A673 (cell line): ENCODE measurements around the gene HNRNPDL. TPM values are rescaled to one million over a fixed set of nuclear protein-coding genes. Genes with fewer than 3 reads are reported as not detected.

Source experiments
- BruUV-seq: library from RNA; stranded (reverse); fragments of 400-500 nt; replicated peaks from 2 replicates; lab custom pipeline; 2021; lab: Mats Ljungman, UMichigan
- CTCF ChIA-PET: fragments of 300-600 bp; sonication (Branson Sonifier 250); formaldehyde crosslinking; loops from one replicate; lab custom pipeline; 2022; ENCODE audit warnings: antibody characterized with exemption; lab: Charles Lee
- POLR2A ChIA-PET: fragments of 300-600 bp; sonication (Branson Sonifier 250); formaldehyde crosslinking; loops from one replicate; lab custom pipeline; 2022; ENCODE audit warnings: antibody characterized with exemption; ENCODE audit not compliant: low non-redundant PET; lab: Charles Lee
- DNase-seq: peaks from one replicate; pipeline ENCODE4 v3.0.0-alpha.2; 2015; ENCODE audit warnings: low spot score
- H3K27ac ChIP-seq: fragments of 200-600 bp; sonication (generic); 2 replicates; pipeline ENCODE4 v1.5.1; 2016; ENCODE audit warnings: mixed run types, low read depth, mild to moderate bottlenecking, mixed read lengths, antibody characterized with exemption, low read length; ENCODE audit not compliant: poor library complexity, severe bottlenecking
- H3K27me3 ChIP-seq: fragments of 200-600 bp; sonication (generic); replicated peaks from 2 replicates; pipeline ENCODE4 v1.6.1; 2017; ENCODE audit warnings: mixed run types, low read depth, mild to moderate bottlenecking, mixed read lengths, antibody characterized with exemption, low read length; ENCODE audit not compliant: insufficient read depth, poor library complexity
- H3K36me3 ChIP-seq: fragments of 200-600 bp; sonication (generic); 2 replicates; pipeline ENCODE4 v1.6.1; 2016; ENCODE audit warnings: mixed run types, mild to moderate bottlenecking, mixed read lengths, antibody characterized with exemption, low read length; ENCODE audit not compliant: insufficient read depth, poor library complexity, severe bottlenecking
- H3K4me1 ChIP-seq: fragments of 200-600 bp; sonication (generic); 2 replicates; pipeline ENCODE4 v1.6.1; 2017; ENCODE audit warnings: mixed run types, mild to moderate bottlenecking, mixed read lengths, antibody characterized with exemption, low read length; ENCODE audit not compliant: insufficient read depth, poor library complexity, severe bottlenecking
- H3K4me3 ChIP-seq: fragments of 200-600 bp; sonication (generic); 2 replicates; pipeline ENCODE4 v1.5.1; 2016; ENCODE audit warnings: low read depth, mixed run types, mild to moderate bottlenecking, mixed read lengths, low read length; ENCODE audit not compliant: poor library complexity, severe bottlenecking
- H3K9me3 ChIP-seq: fragments of 200-600 bp; sonication (generic); 2 replicates; pipeline ENCODE4 v1.6.1; 2016; ENCODE audit warnings: mixed run types, low read depth, mild to moderate bottlenecking, mixed read lengths, antibody characterized with exemption, low read length; ENCODE audit not compliant: poor library complexity, severe bottlenecking
- EZH2 ChIP-seq: fragments of 200-600 bp; sonication (generic); IDR thresholded peaks from 2 replicates; pipeline ENCODE4 v1.6.1; 2017; ENCODE audit warnings: borderline replicate concordance, low read depth, mild to moderate bottlenecking, mixed read lengths, antibody characterized with exemption, low read length; ENCODE audit not compliant: poor library complexity, severe bottlenecking
- intact Hi-C: fragments of 100-400 bp; cut with micrococcal nuclease; formaldehyde crosslinking; loops from one replicate; pipeline ENCODE4 v1.10.0; 2022; ENCODE audit not compliant: unreplicated experiment
- total RNA-seq: library from RNA; stranded (reverse); gene quantifications from 2 replicates; pipeline ENCODE4 v1.2.3, GENCODE V29; 2021
- TF ChIP-seq, protein P1 (sequence below): fragments of 300-800, 200-600 bp; sonication (generic); conservative IDR thresholded peaks from 2 replicates; pipeline ENCODE4 v1.5.1; 2017; ENCODE audit warnings: low read depth, mild to moderate bottlenecking, antibody characterized with exemption, low read length, moderate library complexity, mixed read lengths

The HNRNPDL gene
- total RNA-seq, 1 experiment from 2014 or later = 320 TPM

DNA sequence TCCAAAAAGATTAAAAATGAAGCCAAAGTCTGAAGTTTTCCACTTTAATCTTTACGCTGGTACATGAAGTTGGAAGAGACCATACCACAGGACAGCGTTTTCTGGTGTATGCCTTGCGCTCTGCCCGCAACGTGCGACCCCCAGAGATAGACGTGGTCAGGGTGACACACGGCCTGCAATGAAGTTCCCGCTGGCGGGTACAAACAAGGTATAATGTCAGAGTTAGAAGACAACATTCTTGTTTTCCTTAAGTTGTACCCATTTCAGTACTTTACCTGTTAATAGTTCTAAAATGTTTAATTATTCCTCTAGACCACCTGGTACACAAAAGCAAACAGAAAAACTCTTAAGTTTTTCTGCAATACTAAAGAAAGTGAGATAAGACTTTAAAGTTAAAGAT lies 4.8 kb downstream of the HNRNPDL start:
- Histone ChIP-seq H3K36me3 (peaks cover 56% of the 10 kb centered on the region), H3K27ac (no peak overlapping the region), H3K4me1 (no peaks in the 10 kb centered on the region), H3K27me3 (no peaks in the 10 kb centered on the region), H3K9me3 (no peaks in the 10 kb centered on the region), H3K4me3 (no peak overlapping the region)
- TF ChIP-seq, protein P1, sequence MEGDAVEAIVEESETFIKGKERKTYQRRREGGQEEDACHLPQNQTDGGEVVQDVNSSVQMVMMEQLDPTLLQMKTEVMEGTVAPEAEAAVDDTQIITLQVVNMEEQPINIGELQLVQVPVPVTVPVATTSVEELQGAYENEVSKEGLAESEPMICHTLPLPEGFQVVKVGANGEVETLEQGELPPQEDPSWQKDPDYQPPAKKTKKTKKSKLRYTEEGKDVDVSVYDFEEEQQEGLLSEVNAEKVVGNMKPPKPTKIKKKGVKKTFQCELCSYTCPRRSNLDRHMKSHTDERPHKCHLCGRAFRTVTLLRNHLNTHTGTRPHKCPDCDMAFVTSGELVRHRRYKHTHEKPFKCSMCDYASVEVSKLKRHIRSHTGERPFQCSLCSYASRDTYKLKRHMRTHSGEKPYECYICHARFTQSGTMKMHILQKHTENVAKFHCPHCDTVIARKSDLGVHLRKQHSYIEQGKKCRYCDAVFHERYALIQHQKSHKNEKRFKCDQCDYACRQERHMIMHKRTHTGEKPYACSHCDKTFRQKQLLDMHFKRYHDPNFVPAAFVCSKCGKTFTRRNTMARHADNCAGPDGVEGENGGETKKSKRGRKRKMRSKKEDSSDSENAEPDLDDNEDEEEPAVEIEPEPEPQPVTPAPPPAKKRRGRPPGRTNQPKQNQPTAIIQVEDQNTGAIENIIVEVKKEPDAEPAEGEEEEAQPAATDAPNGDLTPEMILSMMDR = no peak
- TF ChIP-seq EZH2 = no peak
- intact Hi-C loops = loop anchor here (10.0 kb wide), 1 partner anchor 1021 kb away; no protein-coding TSS in a partner anchor
- BruUV-seq = no TSS peak
- ChIA-PET POLR2A (no interaction called here), CTCF (no interaction called here)
- no peak for DNase-seq

DNA sequence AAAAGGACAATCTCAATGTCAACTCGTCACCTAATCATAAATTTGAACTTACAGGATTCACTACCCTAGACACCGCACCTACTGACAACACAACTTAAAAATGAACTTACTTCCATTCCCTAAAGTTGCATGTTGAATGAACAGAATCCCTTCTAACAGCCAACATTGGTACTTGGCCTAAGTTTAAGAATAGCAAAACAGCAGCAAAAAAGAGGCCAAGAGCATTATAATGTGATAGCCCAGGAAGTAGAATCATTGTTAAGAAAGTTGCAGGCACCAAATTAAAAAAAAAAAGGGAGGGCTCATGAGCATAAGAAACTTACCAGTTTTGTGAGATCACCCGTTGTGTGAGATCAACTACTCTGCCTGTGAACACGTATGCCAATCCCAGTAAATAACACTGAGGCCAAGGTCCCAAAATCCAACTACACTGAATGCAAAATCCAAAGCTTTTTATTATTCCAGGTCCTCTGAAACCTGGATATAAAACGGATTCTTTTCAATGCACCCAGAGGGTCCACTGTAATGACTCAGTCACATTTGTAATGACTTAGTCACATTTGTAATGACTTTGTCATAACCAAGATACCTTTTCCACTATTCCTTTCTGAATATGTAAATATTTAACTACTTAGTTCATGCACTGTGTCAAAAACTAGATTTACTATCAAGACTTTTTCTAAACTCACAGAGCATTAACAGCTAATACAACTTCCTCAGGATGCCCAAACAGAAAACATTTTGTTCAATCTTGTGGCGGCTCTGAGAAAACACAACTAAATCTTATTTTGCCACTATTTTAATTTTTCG lies 6.8 kb downstream of the HNRNPDL start:
- CTCF ChIA-PET = no interaction called here
- Histone ChIP-seq H3K27me3 (no peaks in the 10 kb centered on the region), H3K27ac (no peak overlapping the region), H3K4me1 (no peaks in the 10 kb centered on the region), H3K36me3 (peaks cover 54% of the 10 kb centered on the region), H3K9me3 (no peaks in the 10 kb centered on the region), H3K4me3 (no peak overlapping the region)
- no peak for TF ChIP-seq EZH2
- intact Hi-C loops = loop anchor here (10.0 kb wide), 1 partner anchor 1019 kb away; no protein-coding TSS in a partner anchor
- POLR2A ChIA-PET = no interaction called here
- no TSS peak for BruUV-seq
- no peak for DNase-seq

DNA sequence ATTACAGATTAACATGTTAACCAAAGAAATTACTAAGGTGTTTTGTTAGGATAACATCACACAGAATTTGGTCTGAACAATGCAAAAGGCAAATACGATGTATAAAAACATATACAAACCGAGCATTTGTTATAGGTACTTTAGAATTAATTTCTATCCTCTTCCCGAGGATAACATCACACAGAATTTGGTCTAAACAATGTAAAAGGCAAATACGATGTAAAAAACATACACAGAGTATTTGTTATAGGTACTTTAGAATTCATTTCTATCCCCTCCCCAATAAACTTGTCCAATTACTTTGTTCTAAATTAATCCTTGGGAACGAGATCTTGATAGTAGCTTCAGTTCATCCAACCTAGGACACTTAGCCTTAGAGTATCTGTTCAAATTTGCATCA lies 7.6 kb downstream of the HNRNPDL start:
- H3K36me3 ChIP-seq = peaks cover 46% of the 10 kb centered on the region
- ChIA-PET POLR2A (no interaction called here), CTCF (no interaction called here)
- DNase-seq = no peak
- no peaks in the 10 kb centered on the region for H3K27me3 ChIP-seq
- H3K4me1 ChIP-seq = no peaks in the 10 kb centered on the region
- no peaks in the 10 kb centered on the region for H3K9me3 ChIP-seq
- intact Hi-C loops = loop anchor here (10.0 kb wide), 1 partner anchor 1018 kb away; no protein-coding TSS in a partner anchor
- no peak overlapping the region for H3K4me3 ChIP-seq
- no TSS peak for BruUV-seq
- no peak for TF ChIP-seq EZH2
- TF ChIP-seq, protein P1 = no peak
- no peak overlapping the region for H3K27ac ChIP-seq
